ENCODE results near the gene CLSTN3. TPM values are rescaled to one million over a fixed set of nuclear protein-coding genes. Genes with fewer than 3 reads are reported as not detected.

CLSTN3 gene
- total RNA-seq, 1 donor from 2014 or later: 14.8 TPM

GRCh38 chr12:7128681-7129286 is 1.4 kb upstream of the CLSTN3 start, which contains the start of gene RBP5:
Gene RBP5, minus strand, starts transcription at chr12:7128889. Its CDS starts 114 bp downstream, at chr12:7128775.
- H3K4me3 Mint-ChIP-seq: peak within 1 kb of the TSS; percentile 93
- ChIA-PET CTCF (no interaction called here), POLR2A (interaction anchor here (0.6 kb wide), 1 partner anchor 253 kb away, joined by 5 read pairs; no protein-coding TSS in a partner anchor)
- no peaks in the 10 kb centered on the region for H3K9me3 Mint-ChIP-seq
- H3K4me1 Mint-ChIP-seq: peaks cover 24% of the 10 kb centered on the region
- TF ChIP-seq CTCF (IDR thresholded peaks at IDR 0.05): no peak
- peak within 1 kb of the TSS; percentile 80 for H3K27ac Mint-ChIP-seq
- no peaks in the 10 kb centered on the region for H3K27me3 Mint-ChIP-seq
- peaks cover 6% of the 10 kb centered on the region for H3K36me3 Mint-ChIP-seq (ENCODE audit: low read depth)
- intact Hi-C loops (cut with micrococcal nuclease): no loop called here
- no peak for DNase-seq
- ATAC-seq (ENCODE audit: low read depth): no peak

GRCh38 chr12:7129287-7129871 is 792 bp upstream of the CLSTN3 start:
- no peak for DNase-seq
- Mint-ChIP-seq H3K27ac (no peak overlapping the region), H3K27me3 (no peaks in the 10 kb centered on the region), H3K4me1 (peaks cover 24% of the 10 kb centered on the region), H3K9me3 (no peaks in the 10 kb centered on the region), H3K36me3 (ENCODE audit: low read depth) (peaks cover 6% of the 10 kb centered on the region), H3K4me3 (peak overlapping the region; percentile 93)
- ChIA-PET CTCF (no interaction called here), POLR2A (interaction anchor here (0.6 to 1.4 kb wide), 2 partner anchors 170 to 253 kb away, joined by 4 to 5 read pairs; no protein-coding TSS in a partner anchor)
- TF ChIP-seq CTCF (IDR thresholded peaks at IDR 0.05): no peak
- intact Hi-C loops (cut with micrococcal nuclease): no loop called here
- peak; percentile 4 for ATAC-seq (ENCODE audit: low read depth)

- Mint-ChIP-seq H3K9me3 (no peaks in the 10 kb centered on the region), H3K36me3 (ENCODE audit: low read depth) (peaks cover 16% of the 10 kb centered on the region), H3K4me3 (peak overlapping the region; percentile 93), H3K27me3 (no peaks in the 10 kb centered on the region), H3K27ac (peak overlapping the region; percentile 80), H3K4me1 (peaks cover 24% of the 10 kb centered on the region)
- ATAC-seq (ENCODE audit: low read depth) (peak; percentile 36), DNase-seq (peak; percentile 40)
- ChIA-PET CTCF (no interaction called here), POLR2A (interaction anchor here (0.9 to 1.4 kb wide), 2 partner anchors 113 to 171 kb away, joined by 3 to 4 read pairs; partner anchors contain the start of gene LPCAT3)
- intact Hi-C loops (cut with micrococcal nuclease): loop anchor here (1.0 to 2.0 kb wide), 4 partner anchors 13 to 58 kb away; partner anchors contain the start of genes C1RL and PEX5
- no peak for TF ChIP-seq CTCF (IDR thresholded peaks at IDR 0.05)
These were observed 730 bp downstream of the CLSTN3 start for GRCh38 chr12:7130701-7131501.

GRCh38 chr12:7131502-7131866 is 1.3 kb downstream of the CLSTN3 start:
- H3K4me1 Mint-ChIP-seq: peaks cover 24% of the 10 kb centered on the region
- peaks cover 19% of the 10 kb centered on the region for H3K36me3 Mint-ChIP-seq (ENCODE audit: low read depth)
- no peaks in the 10 kb centered on the region for H3K27me3 Mint-ChIP-seq
- POLR2A ChIA-PET: interaction anchor here (0.6 to 0.9 kb wide), 2 partner anchors 113 to 251 kb away, joined by 3 read pairs; partner anchors contain the start of gene LPCAT3
- intact Hi-C loops (cut with micrococcal nuclease): loop anchor here (2.0 kb wide), 1 partner anchor 23 kb away; the partner anchor contains the start of gene C1RL
- peak overlapping the region; percentile 93 for H3K4me3 Mint-ChIP-seq
- H3K27ac Mint-ChIP-seq: no peak overlapping the region
- DNase-seq (no peak), ATAC-seq (ENCODE audit: low read depth) (no peak)
- TF ChIP-seq CTCF (IDR thresholded peaks at IDR 0.05): no peak
- CTCF ChIA-PET: no interaction called here
- H3K9me3 Mint-ChIP-seq: no peaks in the 10 kb centered on the region

All from activated B cell treated with CpG ODN at 0.5 μM for 24 hours (primary cell).